ENCODE results near the gene CD81.

CD81 gene

GRCh38 chr11:2404735-2405196 is 27.7 kb downstream of the CD81 start:
- H3K4me2 ChIP-seq (ENCODE audit: low read length): no peak overlapping the region
- H3K4me3 ChIP-seq (ENCODE audit: low read length): no peak overlapping the region
- H3K9ac ChIP-seq (ENCODE audit: low read length): no peak overlapping the region
- peaks cover 20% of the 10 kb centered on the region for H3K79me2 ChIP-seq (ENCODE audit: low read length)
- H3K27ac ChIP-seq (ENCODE audit: low read length): no peak overlapping the region
- no peaks in the 10 kb centered on the region for H3K9me3 ChIP-seq (ENCODE audit: insufficient read depth, low read length)
- H2AFZ ChIP-seq (ENCODE audit: low read depth, low read length): no peak overlapping the region
- no peaks in the 10 kb centered on the region for H4K20me1 ChIP-seq (ENCODE audit: insufficient read depth, low read length)
- H3K4me1 ChIP-seq (ENCODE audit: low read length): peaks cover 6% of the 10 kb centered on the region; the same call in 1 of the 2 replicates
- peaks cover 3% of the 10 kb centered on the region for H3K36me3 ChIP-seq (replicated peaks; ENCODE audit: low read depth, low read length)
- TF ChIP-seq EZH2phosphoT487 (IDR thresholded peaks at IDR 0.05; ENCODE audit: low read depth): no peak
- TF ChIP-seq, protein P1, sequence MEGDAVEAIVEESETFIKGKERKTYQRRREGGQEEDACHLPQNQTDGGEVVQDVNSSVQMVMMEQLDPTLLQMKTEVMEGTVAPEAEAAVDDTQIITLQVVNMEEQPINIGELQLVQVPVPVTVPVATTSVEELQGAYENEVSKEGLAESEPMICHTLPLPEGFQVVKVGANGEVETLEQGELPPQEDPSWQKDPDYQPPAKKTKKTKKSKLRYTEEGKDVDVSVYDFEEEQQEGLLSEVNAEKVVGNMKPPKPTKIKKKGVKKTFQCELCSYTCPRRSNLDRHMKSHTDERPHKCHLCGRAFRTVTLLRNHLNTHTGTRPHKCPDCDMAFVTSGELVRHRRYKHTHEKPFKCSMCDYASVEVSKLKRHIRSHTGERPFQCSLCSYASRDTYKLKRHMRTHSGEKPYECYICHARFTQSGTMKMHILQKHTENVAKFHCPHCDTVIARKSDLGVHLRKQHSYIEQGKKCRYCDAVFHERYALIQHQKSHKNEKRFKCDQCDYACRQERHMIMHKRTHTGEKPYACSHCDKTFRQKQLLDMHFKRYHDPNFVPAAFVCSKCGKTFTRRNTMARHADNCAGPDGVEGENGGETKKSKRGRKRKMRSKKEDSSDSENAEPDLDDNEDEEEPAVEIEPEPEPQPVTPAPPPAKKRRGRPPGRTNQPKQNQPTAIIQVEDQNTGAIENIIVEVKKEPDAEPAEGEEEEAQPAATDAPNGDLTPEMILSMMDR (IDR thresholded peaks at IDR 0.05; ENCODE audit: low read depth, low read length): no peak
- H3K27me3 ChIP-seq (ENCODE audit: low read depth, low read length): no peaks in the 10 kb centered on the region

DNA sequence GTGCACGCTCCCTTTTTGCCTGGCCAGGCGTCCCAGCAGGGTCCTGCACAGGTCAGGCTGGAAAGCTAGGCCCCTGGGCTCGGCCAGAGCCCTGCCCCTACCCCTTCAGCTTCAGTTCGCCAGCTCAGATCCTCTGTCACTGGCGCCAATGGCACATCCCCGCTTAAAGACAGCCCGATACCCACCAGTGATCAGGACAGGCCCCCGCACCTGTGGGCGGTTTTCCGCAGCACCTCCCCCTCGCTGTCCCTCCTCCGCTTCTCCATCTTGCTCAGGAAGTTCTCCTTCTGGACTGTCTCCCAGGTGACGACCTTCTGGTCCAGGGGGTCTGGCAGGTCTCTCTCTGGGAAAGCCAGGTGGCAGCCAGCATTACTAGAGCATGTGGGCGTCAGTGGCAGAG is 29.3 kb downstream of the CD81 start:
- Histone ChIP-seq H3K36me3 (replicated peaks; ENCODE audit: low read depth, low read length) (peaks cover 3% of the 10 kb centered on the region), H3K4me3 (ENCODE audit: low read length) (no peak overlapping the region), H3K4me2 (ENCODE audit: low read length) (no peak overlapping the region), H3K79me2 (ENCODE audit: low read length) (peaks cover 12% of the 10 kb centered on the region), H3K9ac (ENCODE audit: low read length) (no peak overlapping the region), H3K4me1 (ENCODE audit: low read length) (peaks cover 5% of the 10 kb centered on the region; the same call in 1 of the 2 replicates), H3K27ac (ENCODE audit: low read length) (no peak overlapping the region), H3K27me3 (ENCODE audit: low read depth, low read length) (no peaks in the 10 kb centered on the region), H2AFZ (ENCODE audit: low read depth, low read length) (no peak overlapping the region), H4K20me1 (ENCODE audit: insufficient read depth, low read length) (no peaks in the 10 kb centered on the region), H3K9me3 (ENCODE audit: insufficient read depth, low read length) (no peaks in the 10 kb centered on the region)
- no peak for TF ChIP-seq EZH2phosphoT487 (IDR thresholded peaks at IDR 0.05; ENCODE audit: low read depth)
- TF ChIP-seq, protein P1 (IDR thresholded peaks at IDR 0.05; ENCODE audit: low read depth, low read length): no peak

DNA sequence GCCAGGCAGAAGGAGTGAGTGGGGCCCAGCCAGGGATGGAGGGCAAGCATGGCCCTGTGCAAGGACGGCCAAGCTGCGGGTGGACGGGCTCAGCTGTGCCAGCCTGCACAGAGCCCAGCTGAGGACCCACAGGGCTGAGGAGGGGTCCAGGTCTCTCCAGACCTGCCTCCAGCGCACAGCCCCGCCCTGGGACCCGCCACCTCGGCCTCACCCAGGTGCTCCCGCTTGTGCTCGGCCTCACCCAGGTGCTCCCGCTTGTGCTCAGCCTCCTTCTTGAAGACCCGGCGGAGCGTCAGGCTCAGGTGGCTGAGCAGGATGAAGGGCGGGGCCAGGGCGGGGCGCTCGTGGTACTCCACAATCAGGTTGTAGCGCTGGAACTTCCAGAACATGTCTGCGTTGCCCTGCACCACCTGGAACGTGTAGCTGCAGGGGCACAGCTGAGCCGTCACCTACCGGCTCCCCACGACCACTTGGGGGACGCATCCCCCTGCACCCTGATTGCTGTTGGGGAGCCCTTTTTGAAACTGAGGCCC is 29.8 kb downstream of the CD81 start:
- H4K20me1 ChIP-seq (ENCODE audit: insufficient read depth, low read length): no peaks in the 10 kb centered on the region
- H3K27ac ChIP-seq (ENCODE audit: low read length): no peak overlapping the region
- no peaks in the 10 kb centered on the region for H3K27me3 ChIP-seq (ENCODE audit: low read depth, low read length)
- H3K4me2 ChIP-seq (ENCODE audit: low read length): no peak overlapping the region
- no peak overlapping the region for H2AFZ ChIP-seq (ENCODE audit: low read depth, low read length)
- H3K4me1 ChIP-seq (ENCODE audit: low read length): peaks cover under 1% of the 10 kb centered on the region; the same call in 1 of the 2 replicates
- H3K79me2 ChIP-seq (ENCODE audit: low read length): peaks cover 7% of the 10 kb centered on the region
- H3K36me3 ChIP-seq (replicated peaks; ENCODE audit: low read depth, low read length): peaks cover 3% of the 10 kb centered on the region
- H3K9ac ChIP-seq (ENCODE audit: low read length): no peak overlapping the region
- no peaks in the 10 kb centered on the region for H3K9me3 ChIP-seq (ENCODE audit: insufficient read depth, low read length)
- no peak overlapping the region for H3K4me3 ChIP-seq (ENCODE audit: low read length)
- TF ChIP-seq, protein P1 (IDR thresholded peaks at IDR 0.05; ENCODE audit: low read depth, low read length): no peak
- TF ChIP-seq EZH2phosphoT487 (IDR thresholded peaks at IDR 0.05; ENCODE audit: low read depth): no peak

DNA sequence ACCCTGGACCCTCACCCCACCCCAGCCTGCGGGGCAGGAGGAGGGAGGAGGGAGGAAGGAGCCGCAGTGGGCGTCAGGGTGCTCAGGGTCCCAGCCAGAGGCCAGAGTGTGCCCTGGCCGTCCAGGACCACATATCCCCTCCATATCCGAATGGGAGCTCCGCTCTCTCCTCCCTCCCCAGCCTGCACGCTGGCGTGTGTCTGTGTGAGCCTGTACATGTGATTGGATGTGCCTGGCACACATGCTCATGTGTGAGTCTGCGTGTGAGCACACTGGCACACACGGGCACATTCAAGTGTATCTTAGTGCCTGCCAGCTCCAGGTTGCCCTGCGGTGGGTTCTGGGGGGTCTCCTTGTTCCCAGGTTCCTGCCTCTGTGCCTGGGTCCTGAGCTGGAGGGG is 31.6 kb downstream of the CD81 start:
- no peaks in the 10 kb centered on the region for H3K4me1 ChIP-seq (ENCODE audit: low read length)
- no peaks in the 10 kb centered on the region for H3K36me3 ChIP-seq (replicated peaks; ENCODE audit: low read depth, low read length)
- no peaks in the 10 kb centered on the region for H3K9me3 ChIP-seq (ENCODE audit: insufficient read depth, low read length)
- no peak overlapping the region for H3K4me2 ChIP-seq (ENCODE audit: low read length)
- H4K20me1 ChIP-seq (ENCODE audit: insufficient read depth, low read length): no peaks in the 10 kb centered on the region
- TF ChIP-seq, protein P1 (IDR thresholded peaks at IDR 0.05; ENCODE audit: low read depth, low read length): no peak
- TF ChIP-seq EZH2phosphoT487 (IDR thresholded peaks at IDR 0.05; ENCODE audit: low read depth): no peak
- no peak overlapping the region for H3K4me3 ChIP-seq (ENCODE audit: low read length)
- H3K79me2 ChIP-seq (ENCODE audit: low read length): no peaks in the 10 kb centered on the region
- no peak overlapping the region for H2AFZ ChIP-seq (ENCODE audit: low read depth, low read length)
- H3K9ac ChIP-seq (ENCODE audit: low read length): no peak overlapping the region
- no peaks in the 10 kb centered on the region for H3K27me3 ChIP-seq (ENCODE audit: low read depth, low read length)
- no peak overlapping the region for H3K27ac ChIP-seq (ENCODE audit: low read length)
